HG02759 (cell line): Measurements from ENCODE around the gene ATP6AP2.
A peak's percentile ranks its signal among the peaks of the same experiment; 100 is the strongest.
"Not testable (repeated sequence)": the region's sequence is repeated elsewhere in the genome, so short reads cannot be mapped to it uniquely, and the experiment has no call there.

Experiments
- ATAC-seq: cut with Tn5 transposase; IDR thresholded peaks from one replicate; pipeline ENCODE4 v1.9.1; 2021; ENCODE audit warnings: mild to moderate bottlenecking, moderate library complexity; ENCODE audit not compliant: unreplicated experiment

ATP6AP2 gene

GRCh38 chrX:40575411-40575810 lies 5.4 kb upstream of the ATP6AP2 start:
- ATAC-seq = not testable (repeated sequence)

GRCh38 chrX:40576291-40576690 lies 4.5 kb upstream of the ATP6AP2 start:
- no peak for ATAC-seq

- ATAC-seq = no peak
Observed at GRCh38 chrX:40578039-40578695, 2.6 kb upstream of the ATP6AP2 start.

GRCh38 chrX:40579141-40579540 lies 1.6 kb upstream of the ATP6AP2 start:
- ATAC-seq = no peak

- ATAC-seq = peak; percentile 57
Observed at GRCh38 chrX:40579900-40580536, 752 bp upstream of the ATP6AP2 start.

GRCh38 chrX:40581336-40581920 lies 658 bp downstream of the ATP6AP2 start:
- no peak for ATAC-seq

GRCh38 chrX:40582178-40582577 lies 1.4 kb downstream of the ATP6AP2 start:
- not testable (repeated sequence) for ATAC-seq

- ATAC-seq = no peak
Observed at GRCh38 chrX:40582811-40583210, 2.0 kb downstream of the ATP6AP2 start.

GRCh38 chrX:40587623-40588022 lies 6.9 kb downstream of the ATP6AP2 start:
- ATAC-seq = not testable (repeated sequence)

GRCh38 chrX:40589616-40590321 lies 9.0 kb downstream of the ATP6AP2 start:
- ATAC-seq = not testable (repeated sequence)

GRCh38 chrX:40603446-40603845 lies 22.7 kb downstream of the ATP6AP2 start:
- no peak for ATAC-seq

- ATAC-seq = no peak
Observed at GRCh38 chrX:40607381-40607780, 26.6 kb downstream of the ATP6AP2 start.

- no peak for ATAC-seq
Observed at GRCh38 chrX:40612511-40612910, 31.7 kb downstream of the ATP6AP2 start.

- no peak for ATAC-seq
Observed at GRCh38 chrX:40615976-40616375, 35.2 kb downstream of the ATP6AP2 start.

GRCh38 chrX:40617566-40617965 lies 36.8 kb downstream of the ATP6AP2 start:
- ATAC-seq = no peak

- ATAC-seq = no peak
Observed at GRCh38 chrX:40622479-40623138, 41.8 kb downstream of the ATP6AP2 start.

- no peak for ATAC-seq
Observed at GRCh38 chrX:40623139-40623536, 42.4 kb downstream of the ATP6AP2 start, which contains the start of gene MPC1L. MPC1L (plus strand) TSS chrX:40623428; CDS start chrX:40623566, 138 bp downstream.

- no peak for ATAC-seq
Observed at GRCh38 chrX:40623665-40624064, 42.9 kb downstream of the ATP6AP2 start.

GRCh38 chrX:40625294-40625693 lies 44.5 kb downstream of the ATP6AP2 start:
- no peak for ATAC-seq

- ATAC-seq = no peak
Observed at GRCh38 chrX:40628506-40628905, 47.7 kb downstream of the ATP6AP2 start.

- no peak for ATAC-seq
Observed at GRCh38 chrX:40632199-40632598, 51.4 kb downstream of the ATP6AP2 start.
